Fibroblast of lung (primary cell): ENCODE data around the gene SMPD3. TPM values are rescaled to one million over a fixed set of nuclear protein-coding genes. Genes with fewer than 3 reads are reported as not detected.
A peak's percentile ranks its signal among the peaks of the same experiment; 100 is the strongest.

ENCODE experiments used
- DNase-seq, 2 donors: peaks; one replicate each; pipeline versions ENCODE4 v3.0.0 to v3.0.0-alpha.2; 2010; ENCODE audit warnings: low read depth in 2 of 2
- H2AFZ ChIP-seq: 2 replicates; pipeline ENCODE4 v1.5.1; 2012; ENCODE audit warnings: low read length, control low read depth, inconsistent platforms
- H3K27ac ChIP-seq: 2 replicates; pipeline ENCODE4 v1.5.1; 2011; ENCODE audit warnings: low read length, control low read depth; ENCODE audit not compliant: insufficient read depth
- H3K27me3 ChIP-seq: 2 replicates; pipeline ENCODE4 v1.5.1; 2011; ENCODE audit warnings: mild to moderate bottlenecking, low read length; ENCODE audit not compliant: control insufficient read depth, insufficient read depth
- H3K36me3 ChIP-seq: 2 replicates; pipeline ENCODE4 v1.5.1; 2011; ENCODE audit warnings: low read length; ENCODE audit not compliant: control insufficient read depth, insufficient read depth
- H3K4me1 ChIP-seq: 2 replicates; pipeline ENCODE4 v1.5.1; 2011; ENCODE audit warnings: low read length; ENCODE audit not compliant: control insufficient read depth, insufficient read depth; ENCODE audit errors: extremely low read depth
- H3K4me2 ChIP-seq: 2 replicates; pipeline ENCODE4 v1.5.1; 2011; ENCODE audit warnings: low read length, control low read depth; ENCODE audit not compliant: insufficient read depth; ENCODE audit errors: extremely low read depth
- H3K4me3 ChIP-seq, 4 experiments: fragments of 200-600 bp in 1 of 4; sonication (generic) in 1 of 4; replicated peaks in 1 of 4; 2 replicates each; pipeline ENCODE4 v1.5.1; 2011 to 2016; ENCODE audit warnings: low read length in 4 of 4, low read depth in 3 of 4, mild to moderate bottlenecking in 3 of 4, control low read depth in 2 of 4, inconsistent platforms in 1 of 4, mixed read lengths in 1 of 4; ENCODE audit not compliant: insufficient read depth in 1 of 4; ENCODE audit errors: control extremely low read depth in 1 of 4
- H3K79me2 ChIP-seq: 2 replicates; pipeline ENCODE4 v1.5.1; 2012; ENCODE audit warnings: mild to moderate bottlenecking, low read length, inconsistent platforms; ENCODE audit not compliant: control insufficient read depth, insufficient read depth
- H3K9ac ChIP-seq: 2 replicates; pipeline ENCODE4 v1.5.1; 2011; ENCODE audit warnings: mild to moderate bottlenecking, low read length, control low read depth; ENCODE audit not compliant: insufficient read depth
- H3K9me3 ChIP-seq: 2 replicates; pipeline ENCODE4 v1.5.1; 2012; ENCODE audit warnings: low read depth, low read length; ENCODE audit not compliant: control insufficient read depth, insufficient read depth
- H4K20me1 ChIP-seq: 2 replicates; pipeline ENCODE4 v1.5.1; 2011; ENCODE audit warnings: low read length; ENCODE audit not compliant: control insufficient read depth, insufficient read depth; ENCODE audit errors: extremely low read depth
- CTCF ChIP-seq, 2 donors: IDR thresholded peaks in 1 of 2; conservative IDR thresholded peaks in 1 of 2; 1 replicate in 1 of 2; 2 replicates in 1 of 2; pipeline ENCODE4 v1.5.1; 2011 to 2012; ENCODE audit warnings: low read length in 2 of 2, control low read depth in 1 of 2, inconsistent platforms in 1 of 2, low read depth in 1 of 2, mild to moderate bottlenecking in 1 of 2
- EZH2 ChIP-seq: IDR thresholded peaks from 2 replicates; pipeline ENCODE4 v1.5.1; 2012; ENCODE audit warnings: low read length, control low read depth, mild to moderate bottlenecking; ENCODE audit errors: missing control alignments
- polyA plus RNA-seq, 2 donors: library from polyadenylated mRNA; depleted of rRNA in 1 of 2; stranded (reverse) in 1 of 2; unstranded in 1 of 2; fragments of >200 nt; gene quantifications; 2 replicates each; pipeline ENCODE4 v1.2.1, GENCODE V29; 2011 to 2012; ENCODE audit warnings: missing spikeins in 1 of 2
- total RNA-seq: library from RNA; depleted of rRNA; stranded (reverse); fragments of >200 nt; gene quantifications from 2 replicates; pipeline ENCODE4 v1.2.1, GENCODE V29; 2014

Gene SMPD3
- total and polyA plus RNA-seq, 2 donors (not counting 1 experiment from before 2014, with no cell fraction given): under 0.01 to 0.08 TPM

- no peak overlapping the region for H3K27ac ChIP-seq
- no peak overlapping the region for H3K9ac ChIP-seq
- no peak overlapping the region for H2AFZ ChIP-seq
- H3K36me3 ChIP-seq: no peaks in the 10 kb centered on the region
- H3K27me3 ChIP-seq: peaks cover 3% of the 10 kb centered on the region
- no peaks in the 10 kb centered on the region for H4K20me1 ChIP-seq
- H3K9me3 ChIP-seq: no peaks in the 10 kb centered on the region
- H3K4me1 ChIP-seq: no peaks in the 10 kb centered on the region
- TF ChIP-seq EZH2 (no peak), CTCF (conservative IDR thresholded peaks at IDR 0.05 in 1 of 2, IDR thresholded peaks at IDR 0.05 in 1 of 2; ENCODE audit: low read depth in 1 of 2, low read length in 2 of 2) (no peak)
- no peaks in the 10 kb centered on the region for H3K79me2 ChIP-seq
- DNase-seq: no peak
- H3K4me3 ChIP-seq: no peak overlapping the region
- H3K4me2 ChIP-seq: no peak overlapping the region
These were observed 6.7 kb upstream of the SMPD3 start for GRCh38 chr16:68454920-68455435.

GRCh38 chr16:68453816-68454215, 5.5 kb upstream of the SMPD3 start:
- H3K79me2 ChIP-seq: no peaks in the 10 kb centered on the region
- DNase-seq: no peak
- H3K27ac ChIP-seq: no peak overlapping the region
- no peak overlapping the region for H2AFZ ChIP-seq
- no peaks in the 10 kb centered on the region for H3K36me3 ChIP-seq
- H3K4me2 ChIP-seq: no peak overlapping the region
- H3K9ac ChIP-seq: no peak overlapping the region
- no peaks in the 10 kb centered on the region for H3K4me1 ChIP-seq
- peaks cover 3% of the 10 kb centered on the region for H3K27me3 ChIP-seq
- TF ChIP-seq EZH2 (no peak), CTCF (conservative IDR thresholded peaks at IDR 0.05 in 1 of 2, IDR thresholded peaks at IDR 0.05 in 1 of 2; ENCODE audit: low read depth in 1 of 2, low read length in 2 of 2) (no peak)
- no peak overlapping the region for H3K4me3 ChIP-seq
- no peaks in the 10 kb centered on the region for H3K9me3 ChIP-seq
- no peaks in the 10 kb centered on the region for H4K20me1 ChIP-seq

- no peaks in the 10 kb centered on the region for H3K9me3 ChIP-seq
- H3K27me3 ChIP-seq: no peaks in the 10 kb centered on the region
- DNase-seq: peak in 1 of 2 donors; percentile 14
- no peak overlapping the region for H3K4me3 ChIP-seq
- H3K4me1 ChIP-seq: no peaks in the 10 kb centered on the region
- H3K36me3 ChIP-seq: no peaks in the 10 kb centered on the region
- no peak overlapping the region for H3K9ac ChIP-seq
- no peak for TF ChIP-seq CTCF (conservative IDR thresholded peaks at IDR 0.05 in 1 of 2, IDR thresholded peaks at IDR 0.05 in 1 of 2; ENCODE audit: low read depth in 1 of 2, low read length in 2 of 2)
- TF ChIP-seq EZH2: no peak
- no peak overlapping the region for H2AFZ ChIP-seq
- no peak overlapping the region for H3K27ac ChIP-seq
- H3K4me2 ChIP-seq: no peak overlapping the region
- H3K79me2 ChIP-seq: no peaks in the 10 kb centered on the region
- H4K20me1 ChIP-seq: no peaks in the 10 kb centered on the region
These were observed 3.9 kb upstream of the SMPD3 start for GRCh38 chr16:68452176-68452575.
